Subcutaneous abdominal adipose tissue (tissue), 5 donors: ENCODE measurements around the gene EPG5.

Experiments used
- H3K27ac ChIP-seq: one replicate; pipeline ENCODE4 v1.7.0; 2013; ENCODE audit warnings: low read depth, mild to moderate bottlenecking, inconsistent platforms, low read length, moderate library complexity
- H3K27me3 ChIP-seq, 5 donors: one replicate each; pipeline ENCODE4 v1.7.0; 2013; ENCODE audit warnings: low read length in 5 of 5, inconsistent platforms in 1 of 5; ENCODE audit not compliant: control insufficient read depth in 5 of 5, insufficient read depth in 4 of 5
- H3K36me3 ChIP-seq, 5 donors: one replicate each; pipeline ENCODE4 v1.7.0; 2013; ENCODE audit warnings: low read length in 5 of 5; ENCODE audit not compliant: control insufficient read depth in 5 of 5, insufficient read depth in 5 of 5
- H3K4me1 ChIP-seq, 5 donors: one replicate each; pipeline ENCODE4 v1.7.0; 2013; ENCODE audit warnings: low read length in 5 of 5, mild to moderate bottlenecking in 3 of 5, moderate library complexity in 1 of 5; ENCODE audit not compliant: control insufficient read depth in 5 of 5, insufficient read depth in 5 of 5
- H3K4me3 ChIP-seq, 5 donors: one replicate each; pipeline ENCODE4 v1.7.0; 2013; ENCODE audit warnings: low read length in 5 of 5, low read depth in 1 of 5
- H3K9ac ChIP-seq, 5 donors: one replicate each; pipeline ENCODE4 v1.7.0; 2013; ENCODE audit warnings: low read length in 5 of 5, mild to moderate bottlenecking in 4 of 5, moderate library complexity in 3 of 5
- H3K9me3 ChIP-seq, 5 donors: one replicate each; pipeline ENCODE4 v1.7.0; 2013; ENCODE audit warnings: low read length in 5 of 5; ENCODE audit not compliant: control insufficient read depth in 5 of 5
- donor health status: healthy.
- donor health status: healthy.
- donor health status: healthy.
- donor health status: healthy.
- donor health status: healthy.

The EPG5 gene

DNA sequence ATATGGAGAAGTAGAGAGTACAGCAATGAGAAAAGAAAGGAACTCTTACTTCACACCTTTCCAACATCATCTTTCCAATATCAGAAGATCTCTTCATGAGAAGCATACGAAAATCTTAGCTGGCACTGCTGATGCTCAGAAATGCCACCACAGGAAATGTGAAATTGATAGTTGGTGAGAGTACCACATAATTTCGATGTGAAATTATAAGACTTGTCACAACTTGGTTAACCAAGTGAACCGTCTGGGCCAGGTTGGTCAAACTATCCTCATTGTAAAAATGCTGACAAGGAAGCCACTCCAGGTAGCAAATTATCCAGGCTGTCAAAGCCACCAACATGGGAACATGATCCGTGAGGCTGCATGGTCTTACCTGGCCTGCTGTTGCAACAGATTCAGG lies 66.5 kb downstream of the EPG5 start:
- Histone ChIP-seq H3K9me3 (no peaks in the 10 kb centered on the region), H3K27me3 (no peaks in the 10 kb centered on the region), H3K4me1 (no peaks in the 10 kb centered on the region), H3K9ac (no peak overlapping the region), H3K27ac (no peak overlapping the region), H3K4me3 (no peak overlapping the region), H3K36me3 (peaks cover 46 to 73% (median 62%) of the 10 kb centered on the region in 5 donors)

DNA sequence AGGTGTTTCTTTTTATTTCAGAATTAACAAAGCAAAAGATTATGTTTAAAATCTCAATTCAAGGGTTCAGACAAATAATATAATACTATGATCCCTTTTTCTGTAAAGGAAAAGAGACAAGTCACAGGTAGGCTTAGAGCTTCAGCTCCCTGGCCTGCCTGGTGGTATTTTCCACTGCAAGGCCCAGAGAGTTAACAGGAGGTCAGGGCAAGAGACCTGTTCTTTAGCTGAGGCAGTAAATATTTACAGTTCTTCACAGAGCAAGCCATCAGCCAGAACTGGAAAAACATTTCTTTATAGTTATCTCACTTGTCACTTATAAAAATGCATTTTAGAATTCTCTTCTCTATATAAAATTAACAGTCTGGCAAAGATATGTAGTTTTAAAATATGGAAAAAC lies 70.1 kb downstream of the EPG5 start:
- Histone ChIP-seq H3K4me1 (no peaks in the 10 kb centered on the region), H3K27ac (no peak overlapping the region), H3K9me3 (no peaks in the 10 kb centered on the region), H3K4me3 (no peak overlapping the region), H3K27me3 (no peaks in the 10 kb centered on the region), H3K9ac (no peak overlapping the region), H3K36me3 (peaks cover 42 to 71% (median 55%) of the 10 kb centered on the region in 5 donors)

DNA sequence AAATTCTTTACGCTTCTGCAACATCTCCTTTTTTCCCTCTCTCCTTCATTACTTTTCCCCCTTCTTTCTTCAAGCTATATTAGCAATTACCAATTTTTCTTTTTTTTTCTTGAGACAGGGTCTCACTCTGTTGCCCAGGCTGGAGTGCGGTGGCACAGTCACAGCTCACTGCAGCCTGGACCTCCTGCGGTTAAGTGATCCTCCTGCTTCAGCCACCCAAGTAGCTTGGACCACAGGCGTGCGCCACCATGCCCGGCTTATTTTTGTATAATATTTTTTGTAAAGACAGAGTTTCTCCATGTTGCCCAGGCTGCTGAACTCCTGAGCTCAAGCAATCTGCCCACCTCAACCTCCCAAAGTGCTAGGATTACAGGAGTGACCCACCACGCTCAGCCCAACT lies 70.7 kb downstream of the EPG5 start:
- H3K36me3 ChIP-seq: peaks cover 36 to 69% (median 50%) of the 10 kb centered on the region in 5 donors
- no peak overlapping the region for H3K9ac ChIP-seq
- H3K27me3 ChIP-seq: no peaks in the 10 kb centered on the region
- H3K9me3 ChIP-seq: no peaks in the 10 kb centered on the region
- H3K27ac ChIP-seq: no peak overlapping the region
- H3K4me1 ChIP-seq: no peaks in the 10 kb centered on the region
- no peak overlapping the region for H3K4me3 ChIP-seq

DNA sequence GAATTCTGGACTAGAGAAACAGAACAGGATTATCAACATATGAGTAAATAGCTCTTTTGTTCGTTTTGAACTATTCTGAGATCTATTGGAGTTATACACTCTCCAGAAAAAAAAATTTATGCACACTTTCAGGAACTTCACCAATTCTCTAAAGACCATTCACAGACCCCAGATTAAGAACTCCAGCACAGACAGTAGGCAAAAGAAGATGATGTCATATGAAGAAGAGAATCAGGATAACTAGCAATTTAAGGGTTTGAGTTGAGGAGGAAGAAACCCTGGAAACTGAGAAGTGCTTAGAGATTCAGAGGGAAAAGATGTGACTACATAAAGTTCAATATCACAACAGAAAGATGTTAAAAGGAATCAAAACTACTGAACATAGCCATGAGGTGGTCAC lies 71.8 kb downstream of the EPG5 start:
- Histone ChIP-seq H3K9me3 (no peaks in the 10 kb centered on the region), H3K27me3 (no peaks in the 10 kb centered on the region), H3K36me3 (peaks cover 28 to 65% (median 40%) of the 10 kb centered on the region in 5 donors), H3K27ac (no peak overlapping the region), H3K9ac (no peak overlapping the region), H3K4me1 (peaks cover 0 to 4% (median 0%) of the 10 kb centered on the region in 5 donors), H3K4me3 (no peak overlapping the region)

DNA sequence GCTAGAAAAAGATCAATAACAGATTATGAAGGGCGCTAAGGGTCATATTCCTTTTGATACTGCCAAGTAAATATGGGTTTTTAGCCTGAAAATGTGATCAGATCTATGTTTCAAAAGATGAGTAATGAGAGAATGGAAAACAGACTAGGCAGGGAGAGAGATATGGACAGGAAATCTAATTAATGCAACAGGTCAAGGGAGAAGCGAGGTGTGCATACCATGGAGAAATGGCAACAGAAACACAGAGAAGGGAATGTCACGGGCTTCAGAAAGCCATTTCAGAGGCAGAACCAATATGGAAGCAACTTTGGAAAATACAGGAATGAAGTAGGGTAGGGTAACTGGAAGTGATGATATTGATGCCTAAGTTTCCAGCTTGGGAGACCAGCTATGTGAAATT lies 72.3 kb downstream of the EPG5 start:
- H3K4me1 ChIP-seq: peaks cover 0 to 4% (median 0%) of the 10 kb centered on the region in 5 donors
- peaks cover 27 to 60% (median 36%) of the 10 kb centered on the region in 5 donors for H3K36me3 ChIP-seq
- H3K27me3 ChIP-seq: no peaks in the 10 kb centered on the region
- H3K9ac ChIP-seq: no peak overlapping the region
- no peaks in the 10 kb centered on the region for H3K9me3 ChIP-seq
- H3K27ac ChIP-seq: no peak overlapping the region
- H3K4me3 ChIP-seq: no peak overlapping the region

DNA sequence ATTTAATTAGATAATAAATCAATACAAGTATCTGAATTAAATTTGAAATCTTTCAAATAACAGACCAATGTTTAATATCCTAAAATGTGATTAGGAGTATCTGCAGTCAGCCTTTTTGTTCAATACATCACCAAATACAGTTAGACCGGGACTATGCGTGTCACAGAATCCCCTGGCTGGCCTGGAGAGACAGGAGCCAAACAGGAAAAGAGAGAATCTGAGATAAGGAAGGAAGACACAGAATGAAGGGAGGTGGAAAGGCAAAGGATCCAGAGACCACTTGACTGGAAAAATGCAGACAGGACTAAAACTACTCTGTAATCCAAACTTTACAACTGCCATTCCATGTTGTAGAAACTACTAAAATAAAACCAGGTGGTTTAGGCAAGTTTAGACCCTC lies 75.3 kb downstream of the EPG5 start:
- no peak overlapping the region for H3K9ac ChIP-seq
- peaks cover 26 to 57% (median 31%) of the 10 kb centered on the region in 5 donors for H3K36me3 ChIP-seq
- H3K4me1 ChIP-seq: peaks cover 0 to 4% (median 0%) of the 10 kb centered on the region in 5 donors
- H3K27ac ChIP-seq: no peak overlapping the region
- no peak overlapping the region for H3K4me3 ChIP-seq
- no peaks in the 10 kb centered on the region for H3K9me3 ChIP-seq
- no peaks in the 10 kb centered on the region for H3K27me3 ChIP-seq

DNA sequence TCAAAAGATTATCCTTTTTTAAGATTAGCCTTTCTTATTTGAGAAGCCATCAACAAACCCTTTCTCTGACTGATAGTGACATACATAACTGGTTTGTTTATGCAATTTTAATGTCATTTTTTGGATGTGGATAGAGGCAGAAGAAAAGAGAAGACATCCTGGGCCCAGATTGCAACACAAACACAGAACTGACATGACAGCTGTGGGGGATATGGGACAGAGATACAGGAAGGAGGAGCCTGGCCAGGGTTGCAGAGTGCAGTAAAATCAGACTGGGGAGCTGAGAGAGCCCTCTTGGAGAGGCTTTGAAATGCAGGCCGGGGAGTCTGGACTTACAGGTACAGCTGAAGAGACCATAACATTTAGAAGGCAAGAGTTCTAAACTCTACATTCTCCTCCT lies 76.5 kb downstream of the EPG5 start:
- H3K4me3 ChIP-seq: no peak overlapping the region
- H3K27me3 ChIP-seq: no peaks in the 10 kb centered on the region
- H3K27ac ChIP-seq: no peak overlapping the region
- H3K36me3 ChIP-seq: peaks cover 23 to 62% (median 32%) of the 10 kb centered on the region in 5 donors
- H3K9me3 ChIP-seq: no peaks in the 10 kb centered on the region
- no peak overlapping the region for H3K9ac ChIP-seq
- H3K4me1 ChIP-seq: peaks cover 0 to 4% (median 0%) of the 10 kb centered on the region in 5 donors

DNA sequence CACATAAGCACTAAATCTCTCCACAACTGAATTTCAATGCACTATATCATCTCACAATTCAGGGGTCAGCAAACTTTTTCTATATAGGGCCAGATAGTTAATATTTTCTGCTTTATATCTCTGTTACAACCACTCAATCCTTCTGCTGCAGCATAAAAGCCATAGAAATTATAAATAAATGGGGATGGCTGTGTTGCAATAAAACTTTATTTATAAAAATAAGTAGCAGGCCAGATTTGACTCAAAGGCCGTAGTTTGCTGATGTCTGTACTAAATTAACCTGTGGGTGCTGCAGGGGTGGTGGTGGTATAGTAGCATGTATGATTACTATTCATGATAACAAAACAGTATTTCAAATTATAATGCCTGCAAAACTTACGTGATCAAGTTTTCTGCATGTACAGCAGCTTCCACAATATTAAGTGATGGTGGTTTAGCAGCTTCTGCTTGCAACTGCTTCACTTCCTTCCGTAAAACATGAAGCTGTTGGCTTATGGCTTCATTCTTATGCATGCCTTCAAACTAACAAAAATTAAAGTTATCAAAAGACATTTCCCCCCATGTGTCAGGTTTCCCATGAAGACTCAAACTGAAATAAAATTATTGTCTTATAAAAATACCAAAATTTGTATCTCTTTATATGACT lies 77.6 kb downstream of the EPG5 start:
- Histone ChIP-seq H3K9ac (no peak overlapping the region), H3K4me3 (no peak overlapping the region), H3K27ac (no peak overlapping the region), H3K27me3 (no peaks in the 10 kb centered on the region), H3K9me3 (no peaks in the 10 kb centered on the region), H3K4me1 (peaks cover 0 to 4% (median 0%) of the 10 kb centered on the region in 5 donors), H3K36me3 (peaks cover 20 to 54% (median 23%) of the 10 kb centered on the region in 5 donors)

DNA sequence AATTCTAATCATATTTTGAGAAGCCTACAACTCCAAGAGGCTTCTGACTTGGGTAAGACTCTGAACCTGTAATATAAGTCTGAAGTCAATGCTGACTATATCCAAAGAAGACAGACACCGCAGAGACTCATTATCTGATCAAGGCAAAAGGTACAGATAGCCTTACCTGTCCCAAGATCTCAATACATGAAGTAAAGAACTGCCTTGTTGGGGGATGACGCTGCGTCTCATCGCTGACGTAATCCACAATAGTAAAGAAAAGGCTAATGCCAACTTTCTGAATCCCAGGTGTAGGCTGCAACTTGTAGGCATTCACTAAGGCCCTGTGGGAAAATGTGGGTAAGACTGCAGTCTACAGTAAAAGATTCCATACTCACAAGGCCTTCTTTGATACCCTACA lies 79.5 kb downstream of the EPG5 start:
- no peaks in the 10 kb centered on the region for H3K27me3 ChIP-seq
- no peaks in the 10 kb centered on the region for H3K9me3 ChIP-seq
- H3K36me3 ChIP-seq: peaks cover 24 to 51% (median 29%) of the 10 kb centered on the region in 5 donors
- H3K9ac ChIP-seq: no peak overlapping the region
- H3K4me1 ChIP-seq: peaks cover 0 to 4% (median 0%) of the 10 kb centered on the region in 5 donors
- no peak overlapping the region for H3K4me3 ChIP-seq
- no peak overlapping the region for H3K27ac ChIP-seq

DNA sequence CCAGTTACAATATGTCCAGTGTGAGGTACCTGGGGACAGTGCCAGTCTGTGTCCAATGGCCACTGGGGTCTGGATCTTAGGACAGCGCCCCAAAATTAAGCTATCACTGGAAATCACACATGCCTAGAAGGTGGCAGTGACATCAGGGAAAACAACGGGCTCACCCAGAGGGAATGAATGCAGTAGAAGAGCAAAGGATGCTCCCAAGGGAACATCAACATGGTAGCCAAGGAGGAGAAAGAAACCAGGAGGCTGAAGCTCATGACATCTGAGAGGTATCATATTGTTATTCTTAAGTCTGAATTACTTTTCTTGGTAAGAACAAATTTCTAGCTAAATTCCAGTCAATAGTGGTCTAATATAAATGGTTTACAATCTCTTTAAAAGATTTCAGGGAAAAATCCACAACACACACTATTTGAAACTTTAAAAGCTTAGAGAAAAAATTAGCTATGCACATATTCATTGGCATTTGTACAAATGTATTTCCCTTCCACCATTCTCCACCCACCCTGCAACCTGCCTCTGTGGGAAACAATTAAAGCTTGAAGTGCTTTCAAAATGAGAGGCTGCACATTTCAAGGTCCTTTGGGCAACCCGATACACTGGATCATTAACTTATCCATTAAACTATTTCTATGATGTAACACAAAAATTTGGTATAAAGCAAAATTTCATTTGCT lies 86.1 kb downstream of the EPG5 start:
- peaks cover 0 to 4% (median 3%) of the 10 kb centered on the region in 5 donors for H3K4me1 ChIP-seq
- H3K9me3 ChIP-seq: no peaks in the 10 kb centered on the region
- H3K27ac ChIP-seq: no peak overlapping the region
- H3K27me3 ChIP-seq: no peaks in the 10 kb centered on the region
- H3K4me3 ChIP-seq: no peak overlapping the region
- no peak overlapping the region for H3K9ac ChIP-seq
- peaks cover 30 to 59% (median 38%) of the 10 kb centered on the region in 5 donors for H3K36me3 ChIP-seq
